HG03378 (cell line): ENCODE data around the gene HOXC11.

Experiments used
- ATAC-seq: cut with Tn5 transposase; IDR thresholded peaks from one replicate; pipeline ENCODE4 v1.9.1; 2021; ENCODE audit warnings: mild to moderate bottlenecking, moderate library complexity; ENCODE audit not compliant: unreplicated experiment

Gene HOXC11

GRCh38 chr12:53983950-53984572 is 11.1 kb downstream of the HOXC11 start:
- no peak for ATAC-seq

- no peak for ATAC-seq
These were observed 12.2 kb downstream of the HOXC11 start, which contains the start of gene HOXC10 for GRCh38 chr12:53984901-53985691. HOXC10 (plus strand) TSS chr12:53985146; CDS start chr12:53985260, 114 bp downstream.

- ATAC-seq = no peak
These were observed 12.7 kb downstream of the HOXC11 start for GRCh38 chr12:53985692-53985993.

GRCh38 chr12:53985994-53986685 is 13.2 kb downstream of the HOXC11 start:
- ATAC-seq = no peak

- no peak for ATAC-seq
These were observed 14.0 kb downstream of the HOXC11 start for GRCh38 chr12:53986686-53987483.

- ATAC-seq = no peak
These were observed 14.9 kb downstream of the HOXC11 start for GRCh38 chr12:53987787-53988230.

GRCh38 chr12:53988541-53989226 is 15.8 kb downstream of the HOXC11 start:
- no peak for ATAC-seq

- no peak for ATAC-seq
These were observed 16.5 kb downstream of the HOXC11 start for GRCh38 chr12:53989227-53990113.

- ATAC-seq = no peak
These were observed 17.6 kb downstream of the HOXC11 start for GRCh38 chr12:53990311-53991076.

- ATAC-seq = no peak
These were observed 18.1 kb downstream of the HOXC11 start for GRCh38 chr12:53991077-53991460.

GRCh38 chr12:53992377-53992889 is 19.5 kb downstream of the HOXC11 start:
- no peak for ATAC-seq

GRCh38 chr12:53993162-53994008 is 20.5 kb downstream of the HOXC11 start:
- no peak for ATAC-seq

- no peak for ATAC-seq
These were observed 21.0 kb downstream of the HOXC11 start for GRCh38 chr12:53994009-53994263.

GRCh38 chr12:53994264-53995001 is 21.5 kb downstream of the HOXC11 start:
- ATAC-seq = no peak

GRCh38 chr12:53995002-53995377 is 22.1 kb downstream of the HOXC11 start:
- no peak for ATAC-seq

GRCh38 chr12:53995378-53996239 is 22.7 kb downstream of the HOXC11 start:
- no peak for ATAC-seq
